Measurements from ENCODE around the gene PARP14.

The PARP14 gene

DNA sequence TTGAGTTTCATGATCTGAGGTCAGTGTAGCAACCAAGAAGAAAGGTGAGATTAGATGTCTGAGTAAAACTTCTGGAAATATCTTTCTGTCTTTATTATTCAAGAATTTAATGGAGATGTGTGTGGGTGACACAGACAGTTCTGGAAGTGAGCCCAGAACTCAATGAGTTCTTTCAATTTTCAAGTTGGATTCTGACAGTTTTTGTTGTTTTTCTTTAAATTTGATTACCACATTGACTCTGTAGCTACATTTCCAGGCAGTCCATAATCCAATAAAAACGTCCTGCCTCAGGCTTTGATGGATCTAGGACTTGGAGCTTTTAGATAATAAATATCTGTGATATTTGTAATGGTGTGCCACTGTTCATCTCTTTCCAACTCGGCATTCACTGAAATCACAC lies 3.9 kb upstream of the PARP14 start:
- peaks cover 6% of the 10 kb centered on the region for H3K9me3 ChIP-seq (ENCODE audit: insufficient read depth, low read length)
- no peak for TF ChIP-seq EZH2phosphoT487 (IDR thresholded peaks at IDR 0.05; ENCODE audit: low read depth)
- TF ChIP-seq, protein P1, sequence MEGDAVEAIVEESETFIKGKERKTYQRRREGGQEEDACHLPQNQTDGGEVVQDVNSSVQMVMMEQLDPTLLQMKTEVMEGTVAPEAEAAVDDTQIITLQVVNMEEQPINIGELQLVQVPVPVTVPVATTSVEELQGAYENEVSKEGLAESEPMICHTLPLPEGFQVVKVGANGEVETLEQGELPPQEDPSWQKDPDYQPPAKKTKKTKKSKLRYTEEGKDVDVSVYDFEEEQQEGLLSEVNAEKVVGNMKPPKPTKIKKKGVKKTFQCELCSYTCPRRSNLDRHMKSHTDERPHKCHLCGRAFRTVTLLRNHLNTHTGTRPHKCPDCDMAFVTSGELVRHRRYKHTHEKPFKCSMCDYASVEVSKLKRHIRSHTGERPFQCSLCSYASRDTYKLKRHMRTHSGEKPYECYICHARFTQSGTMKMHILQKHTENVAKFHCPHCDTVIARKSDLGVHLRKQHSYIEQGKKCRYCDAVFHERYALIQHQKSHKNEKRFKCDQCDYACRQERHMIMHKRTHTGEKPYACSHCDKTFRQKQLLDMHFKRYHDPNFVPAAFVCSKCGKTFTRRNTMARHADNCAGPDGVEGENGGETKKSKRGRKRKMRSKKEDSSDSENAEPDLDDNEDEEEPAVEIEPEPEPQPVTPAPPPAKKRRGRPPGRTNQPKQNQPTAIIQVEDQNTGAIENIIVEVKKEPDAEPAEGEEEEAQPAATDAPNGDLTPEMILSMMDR (IDR thresholded peaks at IDR 0.05; ENCODE audit: low read depth, low read length), result no peak
- no peaks in the 10 kb centered on the region for H4K20me1 ChIP-seq (ENCODE audit: insufficient read depth, low read length)
- H3K4me3 ChIP-seq (ENCODE audit: low read length), result no peak overlapping the region
- no peak overlapping the region for H2AFZ ChIP-seq (ENCODE audit: low read depth, low read length)
- H3K27me3 ChIP-seq (ENCODE audit: low read depth, low read length), result no peaks in the 10 kb centered on the region
- H3K79me2 ChIP-seq (ENCODE audit: low read length), result peaks cover 23% of the 10 kb centered on the region
- no peak overlapping the region for H3K4me2 ChIP-seq (ENCODE audit: low read length)
- no peak overlapping the region for H3K9ac ChIP-seq (ENCODE audit: low read length)
- H3K36me3 ChIP-seq (replicated peaks; ENCODE audit: low read depth, low read length), result peaks cover 11% of the 10 kb centered on the region
- H3K27ac ChIP-seq (ENCODE audit: low read length), result no peak overlapping the region
- peaks cover 31% of the 10 kb centered on the region for H3K4me1 ChIP-seq (ENCODE audit: low read length)

DNA sequence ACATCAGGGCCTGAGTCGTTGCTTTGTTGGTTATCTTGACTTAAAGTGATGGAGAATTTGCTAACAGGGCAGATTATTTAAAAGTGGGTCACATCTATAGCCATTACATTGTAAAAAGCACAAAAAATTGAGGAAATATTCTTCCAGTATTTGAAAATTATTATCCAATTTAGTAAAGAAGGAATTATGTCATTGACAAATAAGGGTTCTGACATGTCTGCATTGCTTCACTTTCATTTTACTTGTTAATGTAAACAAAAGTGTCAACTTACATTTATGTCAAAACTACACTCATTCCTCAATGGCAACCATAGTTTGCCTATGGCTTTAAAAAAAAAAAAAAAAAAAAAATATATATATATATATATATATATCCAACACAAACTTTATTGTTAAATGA lies 3.4 kb upstream of the PARP14 start:
- Histone ChIP-seq H3K9ac (ENCODE audit: low read length) (no peak overlapping the region), H2AFZ (ENCODE audit: low read depth, low read length) (no peak overlapping the region), H3K79me2 (ENCODE audit: low read length) (peaks cover 28% of the 10 kb centered on the region), H3K27ac (ENCODE audit: low read length) (no peak overlapping the region), H3K4me1 (ENCODE audit: low read length) (peaks cover 36% of the 10 kb centered on the region), H3K4me2 (ENCODE audit: low read length) (no peak overlapping the region), H3K27me3 (ENCODE audit: low read depth, low read length) (no peaks in the 10 kb centered on the region), H3K36me3 (replicated peaks; ENCODE audit: low read depth, low read length) (peaks cover 11% of the 10 kb centered on the region), H3K9me3 (ENCODE audit: insufficient read depth, low read length) (peaks cover 6% of the 10 kb centered on the region), H4K20me1 (ENCODE audit: insufficient read depth, low read length) (no peaks in the 10 kb centered on the region), H3K4me3 (ENCODE audit: low read length) (no peak overlapping the region)
- no peak for TF ChIP-seq EZH2phosphoT487 (IDR thresholded peaks at IDR 0.05; ENCODE audit: low read depth)
- TF ChIP-seq, protein P1 (IDR thresholded peaks at IDR 0.05; ENCODE audit: low read depth, low read length), result no peak

DNA sequence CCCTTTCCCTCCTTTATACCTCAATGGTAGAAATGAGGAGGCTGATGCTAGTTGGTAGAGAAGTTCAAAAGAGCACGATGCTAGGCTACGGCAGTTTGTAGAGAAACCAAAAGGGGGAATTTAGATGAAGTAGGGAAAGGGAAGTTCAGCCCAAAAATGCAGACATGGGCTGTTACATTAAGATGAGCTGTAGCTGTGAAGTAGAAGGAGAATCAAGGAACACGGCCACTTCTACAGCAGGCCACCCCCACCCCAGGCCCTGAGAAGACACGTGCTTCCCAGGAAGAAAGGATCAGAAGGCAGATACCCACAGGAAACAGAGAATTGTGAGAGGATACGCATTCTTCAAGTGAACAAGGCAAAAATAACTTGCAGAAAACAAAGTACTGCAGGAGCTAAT lies 2.1 kb upstream of the PARP14 start:
- Histone ChIP-seq H3K9me3 (ENCODE audit: insufficient read depth, low read length) (peaks cover 6% of the 10 kb centered on the region), H3K4me3 (ENCODE audit: low read length) (peak overlapping the region; percentile 91), H3K4me2 (ENCODE audit: low read length) (peak overlapping the region; percentile 92), H3K27me3 (ENCODE audit: low read depth, low read length) (no peaks in the 10 kb centered on the region), H2AFZ (ENCODE audit: low read depth, low read length) (peak overlapping the region; percentile 17), H4K20me1 (ENCODE audit: insufficient read depth, low read length) (peaks cover 7% of the 10 kb centered on the region), H3K9ac (ENCODE audit: low read length) (peak overlapping the region; percentile 94), H3K27ac (ENCODE audit: low read length) (peak overlapping the region; percentile 93), H3K79me2 (ENCODE audit: low read length) (peaks cover 41% of the 10 kb centered on the region), H3K4me1 (ENCODE audit: low read length) (peaks cover 48% of the 10 kb centered on the region), H3K36me3 (replicated peaks; ENCODE audit: low read depth, low read length) (peaks cover 16% of the 10 kb centered on the region)
- TF ChIP-seq EZH2phosphoT487 (IDR thresholded peaks at IDR 0.05; ENCODE audit: low read depth), result no peak
- TF ChIP-seq, protein P1 (IDR thresholded peaks at IDR 0.05; ENCODE audit: low read depth, low read length), result no peak

DNA sequence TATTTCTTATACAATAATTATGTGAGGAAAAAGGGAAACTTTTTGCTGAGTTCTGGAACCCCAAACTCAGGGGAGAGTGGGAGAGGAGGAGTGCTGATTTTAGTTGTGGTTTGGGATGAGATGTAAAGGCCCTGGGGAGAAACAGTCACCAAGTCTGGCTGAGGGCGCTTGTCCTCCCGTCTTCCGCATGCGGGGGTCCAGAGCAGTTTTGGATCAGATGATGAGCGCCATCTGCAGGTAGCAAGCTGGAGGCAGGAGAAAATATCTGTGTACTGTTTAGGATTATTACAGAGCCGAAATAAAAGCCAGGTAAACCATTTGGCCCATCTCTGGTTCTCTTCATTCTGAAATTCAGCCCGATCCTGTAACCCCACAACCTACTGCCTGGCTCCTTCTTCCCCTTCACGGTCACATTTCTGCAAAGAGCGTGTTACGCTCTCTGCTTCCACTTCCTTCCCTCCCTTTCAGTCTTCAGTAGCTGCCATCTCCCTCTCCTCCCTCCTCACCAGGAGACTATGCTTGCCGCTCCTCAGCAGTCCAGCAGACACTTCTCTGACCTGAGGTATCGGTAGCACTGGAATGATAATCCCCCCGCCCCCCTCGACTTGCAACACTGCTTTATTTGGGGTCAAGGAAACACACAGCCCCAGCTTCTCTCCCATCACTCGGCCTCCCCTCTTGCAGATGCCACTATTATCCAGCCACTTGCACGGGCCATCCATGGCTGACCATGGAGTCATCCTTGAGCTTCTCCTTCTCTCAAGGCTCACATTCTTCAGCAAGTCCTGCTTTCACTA lies 1.4 kb upstream of the PARP14 start:
- peak overlapping the region; percentile 93 for H3K27ac ChIP-seq (ENCODE audit: low read length)
- H3K9me3 ChIP-seq (ENCODE audit: insufficient read depth, low read length), result peaks cover 6% of the 10 kb centered on the region
- H3K9ac ChIP-seq (ENCODE audit: low read length), result peak overlapping the region; percentile 94
- no peaks in the 10 kb centered on the region for H3K27me3 ChIP-seq (ENCODE audit: low read depth, low read length)
- TF ChIP-seq, protein P1 (IDR thresholded peaks at IDR 0.05; ENCODE audit: low read depth, low read length), result peak; percentile 87
- TF ChIP-seq EZH2phosphoT487 (IDR thresholded peaks at IDR 0.05; ENCODE audit: low read depth), result no peak
- H4K20me1 ChIP-seq (ENCODE audit: insufficient read depth, low read length), result peaks cover 15% of the 10 kb centered on the region
- H2AFZ ChIP-seq (ENCODE audit: low read depth, low read length), result peak overlapping the region; percentile 17
- H3K79me2 ChIP-seq (ENCODE audit: low read length), result peaks cover 48% of the 10 kb centered on the region
- H3K4me3 ChIP-seq (ENCODE audit: low read length), result peak overlapping the region; percentile 91
- peaks cover 46% of the 10 kb centered on the region for H3K4me1 ChIP-seq (ENCODE audit: low read length)
- peaks cover 23% of the 10 kb centered on the region for H3K36me3 ChIP-seq (replicated peaks; ENCODE audit: low read depth, low read length)
- peak overlapping the region; percentile 92 for H3K4me2 ChIP-seq (ENCODE audit: low read length)

All from OCI-LY3 (cell line).